ENCODE measurements around the gene IFNA8.

Gene IFNA8

GRCh38 chr9:21452681-21453080 lies 43.8 kb downstream of the IFNA8 start:
- Histone ChIP-seq H3K9me3 (ENCODE audit: insufficient read depth, low read length, severe bottlenecking) (no peaks in the 10 kb centered on the region), H3K4me2 (ENCODE audit: insufficient read depth, low read length) (no peak overlapping the region), H3K4me3 (ENCODE audit: low read depth in 1 of 2, low read length in 2 of 2) (no peak overlapping the region), H2AFZ (ENCODE audit: low read depth, low read length) (no peak overlapping the region), H3K27ac (ENCODE audit: low read length) (no peak overlapping the region), H3K79me2 (ENCODE audit: insufficient read depth, low read length) (no peaks in the 10 kb centered on the region), H3K4me1 (ENCODE audit: insufficient read depth, low read length) (no peaks in the 10 kb centered on the region), H3K36me3 (ENCODE audit: insufficient read depth, low read length) (no peaks in the 10 kb centered on the region), H3K27me3 (ENCODE audit: insufficient read depth, low read length, poor library complexity) (peaks cover 7% of the 10 kb centered on the region), H4K20me1 (ENCODE audit: insufficient read depth, low read length) (no peaks in the 10 kb centered on the region), H3K9ac (ENCODE audit: low read depth, low read length) (no peak overlapping the region)
- DNase-seq (no peak), ATAC-seq (ENCODE audit: insufficient read depth, low read depth) (no peak)
- TF ChIP-seq CTCF (IDR thresholded peaks at IDR 0.05; ENCODE audit: borderline replicate concordance, extremely low read depth, low read length, poor library complexity, severe bottlenecking), result no peak

GRCh38 chr9:21454149-21454548 lies 45.2 kb downstream of the IFNA8 start:
- Histone ChIP-seq H3K9me3 (ENCODE audit: insufficient read depth, low read length, severe bottlenecking) (no peaks in the 10 kb centered on the region), H3K9ac (ENCODE audit: low read depth, low read length) (no peak overlapping the region), H3K27me3 (ENCODE audit: insufficient read depth, low read length, poor library complexity) (no peaks in the 10 kb centered on the region), H3K4me3 (ENCODE audit: low read depth in 1 of 2, low read length in 2 of 2) (no peak overlapping the region), H4K20me1 (ENCODE audit: insufficient read depth, low read length) (no peaks in the 10 kb centered on the region), H3K36me3 (ENCODE audit: insufficient read depth, low read length) (no peaks in the 10 kb centered on the region), H3K4me2 (ENCODE audit: insufficient read depth, low read length) (no peak overlapping the region), H3K27ac (ENCODE audit: low read length) (no peak overlapping the region), H3K4me1 (ENCODE audit: insufficient read depth, low read length) (no peaks in the 10 kb centered on the region), H2AFZ (ENCODE audit: low read depth, low read length) (no peak overlapping the region), H3K79me2 (ENCODE audit: insufficient read depth, low read length) (no peaks in the 10 kb centered on the region)
- ATAC-seq (ENCODE audit: insufficient read depth, low read depth) (no peak), DNase-seq (no peak)
- no peak for TF ChIP-seq CTCF (IDR thresholded peaks at IDR 0.05; ENCODE audit: borderline replicate concordance, extremely low read depth, low read length, poor library complexity, severe bottlenecking)
- no peak for TF ChIP-seq EZH2 (IDR thresholded peaks at IDR 0.05; ENCODE audit: borderline replicate concordance, low read depth, low read length, severe bottlenecking)

- no peak for DNase-seq
- ATAC-seq (ENCODE audit: insufficient read depth, low read depth), result peak; percentile 66; the same call in 1 of the 3 replicates
Measured at GRCh38 chr9:21455320-21455719, 46.4 kb downstream of the IFNA8 start.

More at GRCh38 chr9:21455320-21455719, 46.4 kb downstream of the IFNA8 start:
- Histone ChIP-seq H3K4me1 (ENCODE audit: insufficient read depth, low read length) (no peaks in the 10 kb centered on the region), H2AFZ (ENCODE audit: low read depth, low read length) (no peak overlapping the region), H3K9me3 (ENCODE audit: insufficient read depth, low read length, severe bottlenecking) (no peaks in the 10 kb centered on the region), H3K9ac (ENCODE audit: low read depth, low read length) (no peak overlapping the region), H3K27me3 (ENCODE audit: insufficient read depth, low read length, poor library complexity) (no peaks in the 10 kb centered on the region), H3K27ac (ENCODE audit: low read length) (no peak overlapping the region), H3K79me2 (ENCODE audit: insufficient read depth, low read length) (no peaks in the 10 kb centered on the region), H3K36me3 (ENCODE audit: insufficient read depth, low read length) (no peaks in the 10 kb centered on the region), H3K4me2 (ENCODE audit: insufficient read depth, low read length) (no peak overlapping the region), H3K4me3 (ENCODE audit: low read depth in 1 of 2, low read length in 2 of 2) (no peak overlapping the region), H4K20me1 (ENCODE audit: insufficient read depth, low read length) (no peaks in the 10 kb centered on the region)
- TF ChIP-seq CTCF (IDR thresholded peaks at IDR 0.05; ENCODE audit: borderline replicate concordance, extremely low read depth, low read length, poor library complexity, severe bottlenecking) (peak; percentile 56), EZH2 (IDR thresholded peaks at IDR 0.05; ENCODE audit: borderline replicate concordance, low read depth, low read length, severe bottlenecking) (no peak)

Data from DND-41 (cell line).